ENCODE measurements around the gene SLC52A3.
"Not testable (repeated sequence)": the region's sequence is repeated elsewhere in the genome, so short reads cannot be mapped to it uniquely, and the experiment has no call there.

The SLC52A3 gene

DNA sequence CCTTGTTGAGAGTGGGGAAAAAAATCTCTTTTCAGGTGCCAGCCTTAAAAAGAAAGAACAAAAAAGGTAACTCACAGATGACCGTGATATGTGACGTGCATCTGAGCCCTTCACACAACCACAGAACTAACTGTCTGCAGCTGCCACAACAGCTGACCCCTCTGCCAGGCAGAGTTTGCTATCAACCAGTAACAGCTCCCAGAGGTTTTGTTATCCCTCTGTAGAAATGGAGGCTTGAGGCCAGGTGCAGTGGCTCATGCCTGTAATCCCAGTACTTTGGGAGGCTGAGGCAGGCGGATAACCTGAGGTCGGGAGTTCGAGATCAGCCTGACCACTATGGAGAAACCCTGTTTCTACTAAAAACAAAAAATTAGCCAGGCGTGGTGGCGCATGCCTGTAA, 42.8 kb downstream of the SLC52A3 start:
- no peak for DNase-seq

DNA sequence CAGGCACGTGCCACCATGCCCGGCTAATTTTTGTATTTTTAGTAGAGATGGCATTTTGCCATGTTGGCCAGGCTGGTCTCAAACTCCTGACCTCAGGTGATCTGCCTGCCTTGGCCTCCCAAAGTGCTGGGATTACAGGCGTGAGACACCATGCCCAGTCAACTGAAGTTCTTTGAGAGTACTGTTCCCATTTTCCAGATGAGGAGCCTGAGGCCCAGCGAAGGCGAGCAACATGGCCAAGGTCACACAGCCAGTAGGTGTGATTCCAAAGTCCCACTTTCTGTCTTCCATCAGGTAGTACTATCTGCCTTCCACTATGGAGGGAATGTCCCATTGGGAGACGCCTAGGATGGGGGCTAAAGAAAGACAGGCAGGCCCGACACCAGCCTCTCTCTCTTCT, 43.5 kb downstream of the SLC52A3 start:
- DNase-seq = not testable (repeated sequence)

DNA sequence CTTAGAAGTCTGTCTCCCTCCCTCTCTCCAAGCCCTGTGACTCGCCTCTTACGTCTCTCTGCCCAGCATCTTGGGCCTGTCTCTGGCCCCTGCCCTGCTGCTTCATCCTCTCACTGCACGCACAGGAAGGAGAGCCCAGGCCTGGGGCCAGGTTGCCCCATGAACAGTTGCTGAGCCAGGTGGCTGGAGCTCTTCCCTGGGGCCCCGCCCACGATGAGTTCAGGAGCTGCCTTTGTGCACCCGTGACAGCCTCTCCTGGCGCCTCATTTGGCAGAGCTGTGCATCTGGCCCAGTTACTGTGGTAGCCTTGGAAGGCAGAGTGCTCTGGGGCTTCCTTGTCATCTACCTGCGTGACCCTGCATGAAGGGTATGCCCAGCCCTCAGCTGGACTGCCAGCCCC, 44.5 kb downstream of the SLC52A3 start:
- DNase-seq = no peak

DNA sequence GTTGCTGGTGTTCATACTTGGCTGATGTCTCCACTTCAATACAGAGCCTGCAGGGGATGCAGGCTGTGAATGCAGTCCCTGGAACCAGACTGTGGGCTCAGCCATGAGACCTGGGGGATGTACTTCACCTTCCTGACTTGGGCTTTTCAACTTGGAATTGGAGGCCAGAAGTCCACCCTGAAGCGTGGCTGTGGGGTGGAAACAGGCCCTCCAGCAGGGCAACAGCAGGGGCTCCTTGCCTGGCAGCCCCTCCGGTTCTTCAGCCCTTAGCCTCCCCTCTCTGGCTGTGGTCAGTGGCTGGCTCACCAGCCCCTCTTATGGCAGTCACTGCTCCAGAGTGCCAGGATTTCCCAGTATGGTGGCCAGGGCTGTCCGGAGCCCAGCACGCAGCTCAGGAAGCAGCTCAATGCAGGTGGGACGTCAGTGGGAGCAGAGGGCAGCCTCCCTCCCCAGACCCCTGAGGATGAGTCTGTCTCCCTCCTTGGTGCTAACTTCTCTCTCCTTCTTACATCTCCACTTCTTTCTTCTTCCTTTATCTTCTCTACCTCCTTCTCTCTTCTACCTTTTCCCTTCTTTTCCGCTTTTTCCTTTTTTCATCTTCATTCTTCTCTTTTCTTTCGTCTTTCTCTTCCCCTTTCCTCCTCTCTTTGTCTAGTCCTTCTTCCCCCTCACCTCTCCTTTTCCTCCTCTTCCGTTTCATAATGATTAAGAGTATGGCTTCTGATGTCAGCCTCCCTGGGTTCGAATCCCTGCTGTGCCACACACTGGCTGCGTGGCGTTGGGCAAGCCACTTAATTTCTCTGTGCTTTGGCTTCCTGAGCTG, 45.3 kb downstream of the SLC52A3 start:
- DNase-seq = no peak

DNA sequence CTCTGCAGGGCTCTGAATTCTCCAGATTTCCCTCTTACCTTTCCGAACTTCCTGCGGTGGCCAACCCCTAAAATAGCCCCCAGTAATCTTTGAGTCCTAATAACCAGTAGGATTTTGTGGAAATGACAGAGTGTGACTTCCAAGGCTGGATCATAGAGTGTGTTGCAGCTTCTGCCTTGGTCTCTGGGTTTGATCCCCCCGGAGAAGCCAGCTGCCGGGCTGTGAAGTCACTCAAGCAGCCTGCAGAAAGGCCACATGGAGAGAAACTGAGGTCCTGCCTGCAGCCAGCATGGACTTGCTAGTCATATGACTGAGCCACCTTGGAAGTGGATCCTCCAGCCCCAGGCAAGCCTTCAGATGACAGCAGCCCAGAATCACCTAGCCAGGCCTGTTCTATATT, 46.4 kb downstream of the SLC52A3 start:
- no peak for DNase-seq

DNA sequence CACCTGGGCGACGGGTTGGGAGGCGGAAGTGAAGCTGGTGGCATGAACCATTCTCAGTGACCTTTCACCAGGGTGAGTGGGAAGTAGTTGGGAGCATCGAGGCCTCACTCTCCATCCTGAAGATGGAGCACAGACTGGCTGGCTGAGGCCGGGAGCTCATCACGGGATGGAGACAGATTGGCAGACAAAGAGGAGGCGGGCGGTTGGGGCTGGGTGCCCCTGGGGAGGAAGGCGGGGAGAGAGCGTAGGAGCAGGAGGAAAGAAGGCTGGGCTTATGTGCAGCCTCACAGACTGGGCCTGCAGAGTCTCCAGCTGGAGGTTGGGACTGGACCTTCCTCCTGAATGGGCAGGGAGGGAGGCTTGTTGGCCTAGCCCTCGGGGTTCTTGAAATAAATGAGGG, 48.5 kb downstream of the SLC52A3 start:
- DNase-seq = no peak

DNA sequence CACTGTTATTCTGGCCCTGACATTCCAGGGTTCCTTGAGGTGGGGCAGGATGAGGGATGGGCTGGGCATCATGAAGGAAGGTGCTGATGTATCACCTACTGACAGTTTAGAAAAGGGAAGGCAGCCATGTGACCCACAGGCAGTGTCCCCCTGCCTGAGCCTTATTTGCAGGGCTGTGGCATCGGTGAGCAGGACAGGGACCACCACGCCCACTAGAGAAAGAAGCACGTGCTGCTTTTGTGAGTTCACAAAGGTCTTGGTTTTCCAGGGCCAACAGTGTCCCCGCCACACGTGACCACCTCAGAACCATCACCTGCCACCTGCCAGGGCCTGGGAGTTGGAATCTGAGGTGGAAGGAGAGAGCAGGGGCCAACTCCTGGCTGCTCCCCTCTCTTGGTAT, 49.2 kb downstream of the SLC52A3 start:
- no peak for DNase-seq

DNA sequence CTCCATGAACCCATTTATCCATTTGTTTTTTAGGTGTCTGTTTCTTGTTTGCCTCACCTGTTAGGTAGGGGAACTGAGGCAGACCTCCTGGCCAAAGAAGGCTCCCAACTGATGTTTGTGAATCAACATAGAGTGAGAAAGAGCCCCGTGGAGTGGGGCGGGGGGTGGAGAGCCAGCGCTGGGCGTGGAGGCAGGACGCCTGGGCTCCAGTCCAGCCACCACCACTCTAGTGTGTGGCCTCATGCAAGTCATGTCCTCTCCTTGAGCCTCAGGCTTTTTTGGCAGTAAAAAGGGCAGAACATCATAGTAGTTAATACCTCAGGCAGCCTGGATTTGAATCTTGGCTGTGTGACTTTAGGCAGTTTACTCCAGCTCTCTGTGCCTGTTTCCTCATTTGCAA, 50.5 kb downstream of the SLC52A3 start:
- no peak for DNase-seq

DNA sequence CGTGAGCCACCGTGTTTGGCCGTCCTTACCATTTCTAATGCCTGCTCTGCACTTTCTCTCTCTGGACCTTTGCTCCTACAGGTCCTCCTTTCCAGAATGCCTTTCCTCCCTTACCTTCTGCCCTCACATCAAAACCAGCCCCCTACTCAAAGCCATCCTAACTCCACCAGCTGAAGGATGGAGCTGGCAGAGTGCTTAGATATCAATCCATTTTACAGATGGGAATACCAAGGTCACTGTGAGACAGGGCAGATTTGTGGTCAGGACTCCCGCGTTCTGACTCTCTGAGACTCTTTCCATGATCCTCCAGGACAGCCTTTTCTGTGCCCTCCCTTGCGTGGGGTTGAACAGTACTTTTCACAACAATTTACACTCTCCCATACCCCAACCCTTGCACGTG, 51.0 kb downstream of the SLC52A3 start:
- no peak for DNase-seq

DNA sequence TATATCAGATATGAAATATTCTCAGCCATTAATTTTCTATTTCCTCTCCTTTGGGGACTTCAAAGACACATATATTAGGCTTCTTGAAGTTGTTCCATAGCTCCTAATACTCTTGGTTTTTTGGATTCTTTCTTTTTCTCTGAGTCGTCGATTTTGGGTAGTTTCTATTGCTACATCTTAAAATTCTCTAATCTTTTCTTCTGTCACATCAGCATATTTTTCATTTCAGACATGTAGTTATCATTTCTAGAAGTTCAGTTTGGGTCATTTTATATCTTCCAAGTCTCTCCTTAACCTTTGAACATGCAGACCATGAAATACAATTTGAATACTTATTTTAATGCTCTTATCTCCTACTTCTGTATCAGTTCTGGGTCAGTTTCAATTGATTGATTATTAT, 53.8 kb downstream of the SLC52A3 start:
- DNase-seq = no peak

DNA sequence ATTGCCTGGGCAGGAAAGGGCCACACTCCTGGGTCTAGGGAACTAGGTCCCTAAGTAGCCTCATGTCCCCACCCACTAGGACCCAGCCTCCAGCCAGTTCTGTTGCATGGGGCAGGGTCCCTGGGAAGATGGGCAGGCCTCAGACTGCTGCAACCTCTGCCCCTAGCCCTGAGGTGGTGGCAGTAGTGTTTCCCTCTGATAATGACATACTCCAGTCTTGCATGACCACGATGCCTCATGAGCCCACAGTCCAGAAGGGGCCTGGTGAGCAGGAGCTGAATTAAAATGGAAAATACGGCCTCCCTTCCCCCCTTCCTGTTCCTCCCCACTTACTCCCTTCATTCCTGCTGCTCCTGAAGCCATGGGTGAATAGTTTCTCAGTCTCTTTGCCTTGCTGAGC, 56.7 kb downstream of the SLC52A3 start:
- DNase-seq = no peak

DNA sequence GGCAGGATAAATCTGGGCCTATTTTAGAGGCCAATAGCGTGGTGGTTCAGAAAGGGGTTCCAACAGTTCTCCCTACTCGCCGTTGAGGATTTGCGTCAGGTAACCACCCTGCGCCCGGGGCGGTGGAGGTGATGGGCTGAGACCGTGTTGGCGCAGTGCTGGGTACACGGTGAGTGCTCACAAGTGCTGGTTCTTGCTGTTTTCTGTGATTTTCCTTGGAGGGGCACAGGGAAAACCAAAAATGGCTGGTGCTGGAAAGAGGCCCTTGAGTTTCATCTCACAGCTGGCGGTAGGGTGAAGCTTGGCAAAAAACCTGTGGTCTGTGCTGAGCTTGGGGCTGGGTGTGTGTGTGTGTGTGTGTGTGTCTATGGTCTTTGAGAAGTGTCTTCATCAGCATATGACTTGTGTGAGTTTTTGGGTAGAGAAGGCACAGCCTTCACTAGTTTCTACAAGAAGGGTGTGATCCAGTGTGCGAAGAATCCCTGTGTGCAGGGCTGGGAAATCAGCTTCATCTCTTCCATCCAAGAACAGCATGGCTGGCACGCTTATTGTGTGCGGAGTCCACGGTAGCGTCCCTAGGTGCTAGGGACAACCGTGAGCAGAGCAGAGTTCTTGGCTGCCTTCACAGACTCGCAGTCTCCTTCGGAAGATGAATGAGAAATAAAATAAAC, 57.4 kb downstream of the SLC52A3 start:
- no peak for DNase-seq
